ENCODE measurements around the gene FAM162A.

GRCh38 chr3:122435950-122436349 is 52.0 kb downstream of the FAM162A start:
- TF ChIP-seq CHD4 (IDR thresholded peaks at IDR 0.05; ENCODE audit: insufficient read depth, insufficient replicate concordance, low read depth, low read length, poor library complexity, severe bottlenecking) (no peak), USF2 (CRISPR knock-in tag; IDR thresholded peaks at IDR 0.05) (no peak), JUN (IDR thresholded peaks at IDR 0.05; ENCODE audit: borderline replicate concordance, low read depth, low read length) (no peak), JUN (CRISPR knock-in tag; IDR thresholded peaks at IDR 0.05; ENCODE audit: borderline replicate concordance) (no peak), PHF21A (IDR thresholded peaks at IDR 0.05; ENCODE audit: borderline replicate concordance, low read depth) (no peak), CGGBP1 (CRISPR knock-in tag; IDR thresholded peaks at IDR 0.05) (no peak)

Measured in K562 (cell line).